Fibroblast of lung (primary cell): ENCODE data around the gene ASPHD2.

Experiments
- EZH2 ChIP-seq: IDR thresholded peaks from 2 replicates; pipeline ENCODE4 v1.5.1; 2012; ENCODE audit warnings: low read length, control low read depth, mild to moderate bottlenecking; ENCODE audit errors: missing control alignments
- TF ChIP-seq, protein P1 (sequence below), 2 donors: IDR thresholded peaks in 1 of 2; conservative IDR thresholded peaks in 1 of 2; 1 replicate in 1 of 2; 2 replicates in 1 of 2; pipeline ENCODE4 v1.5.1; 2011 to 2012; ENCODE audit warnings: low read length in 2 of 2, control low read depth in 1 of 2, inconsistent platforms in 1 of 2, low read depth in 1 of 2, mild to moderate bottlenecking in 1 of 2

DNA sequence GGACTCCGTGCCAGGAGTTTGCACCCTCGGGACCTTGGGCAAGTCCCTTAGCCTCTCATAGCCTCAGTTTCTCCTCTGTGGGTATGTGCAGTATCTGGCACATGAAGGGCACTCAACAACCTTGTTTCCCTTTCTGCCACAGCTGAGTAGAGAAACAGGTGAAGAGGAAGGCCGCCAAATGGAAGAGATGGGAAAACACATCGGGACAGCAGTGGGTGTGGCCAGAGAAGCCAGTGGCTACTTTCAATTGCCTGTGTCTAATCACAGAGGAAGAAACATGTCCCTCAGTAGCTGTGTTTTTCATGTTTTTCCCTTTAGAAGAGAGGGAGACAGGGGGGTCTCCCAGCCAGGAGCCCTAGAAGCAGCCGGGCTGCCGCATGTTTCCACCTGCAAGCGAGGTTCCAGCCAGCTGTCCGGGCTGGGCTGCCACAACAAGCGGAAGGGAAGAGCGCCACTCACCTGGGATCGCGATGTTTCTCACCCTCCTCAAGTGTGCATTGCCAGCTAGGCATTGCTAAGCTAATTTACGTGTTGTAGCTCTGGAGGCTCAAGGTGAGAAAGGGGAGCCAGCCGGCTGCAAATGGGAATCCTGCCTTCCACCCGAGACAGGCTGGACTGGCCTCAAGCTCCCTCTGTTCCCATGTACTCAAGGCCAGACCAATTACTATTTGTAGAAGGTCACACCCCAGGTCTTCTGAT, 16.7 kb downstream of the ASPHD2 start:
- TF ChIP-seq, protein P1, sequence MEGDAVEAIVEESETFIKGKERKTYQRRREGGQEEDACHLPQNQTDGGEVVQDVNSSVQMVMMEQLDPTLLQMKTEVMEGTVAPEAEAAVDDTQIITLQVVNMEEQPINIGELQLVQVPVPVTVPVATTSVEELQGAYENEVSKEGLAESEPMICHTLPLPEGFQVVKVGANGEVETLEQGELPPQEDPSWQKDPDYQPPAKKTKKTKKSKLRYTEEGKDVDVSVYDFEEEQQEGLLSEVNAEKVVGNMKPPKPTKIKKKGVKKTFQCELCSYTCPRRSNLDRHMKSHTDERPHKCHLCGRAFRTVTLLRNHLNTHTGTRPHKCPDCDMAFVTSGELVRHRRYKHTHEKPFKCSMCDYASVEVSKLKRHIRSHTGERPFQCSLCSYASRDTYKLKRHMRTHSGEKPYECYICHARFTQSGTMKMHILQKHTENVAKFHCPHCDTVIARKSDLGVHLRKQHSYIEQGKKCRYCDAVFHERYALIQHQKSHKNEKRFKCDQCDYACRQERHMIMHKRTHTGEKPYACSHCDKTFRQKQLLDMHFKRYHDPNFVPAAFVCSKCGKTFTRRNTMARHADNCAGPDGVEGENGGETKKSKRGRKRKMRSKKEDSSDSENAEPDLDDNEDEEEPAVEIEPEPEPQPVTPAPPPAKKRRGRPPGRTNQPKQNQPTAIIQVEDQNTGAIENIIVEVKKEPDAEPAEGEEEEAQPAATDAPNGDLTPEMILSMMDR (conservative IDR thresholded peaks at IDR 0.05 in 1 of 2, IDR thresholded peaks at IDR 0.05 in 1 of 2; ENCODE audit: low read depth in 1 of 2, low read length in 2 of 2), result no peak
- no peak for TF ChIP-seq EZH2
